GM18861 (cell line): ENCODE data around the gene ANTXR1.

Experiments
- ATAC-seq: cut with Tn5 transposase; IDR thresholded peaks from one replicate; pipeline ENCODE4 v1.9.1; 2021; ENCODE audit not compliant: unreplicated experiment

The ANTXR1 gene

GRCh38 chr2:69003731-69004130 is 9.2 kb upstream of the ANTXR1 start:
- ATAC-seq: no peak

GRCh38 chr2:69007169-69007568 is 5.8 kb upstream of the ANTXR1 start:
- no peak for ATAC-seq

- ATAC-seq: no peak
These were observed 5.4 kb upstream of the ANTXR1 start for GRCh38 chr2:69007603-69008002.

GRCh38 chr2:69010437-69011194 is 2.4 kb upstream of the ANTXR1 start:
- no peak for ATAC-seq

DNA sequence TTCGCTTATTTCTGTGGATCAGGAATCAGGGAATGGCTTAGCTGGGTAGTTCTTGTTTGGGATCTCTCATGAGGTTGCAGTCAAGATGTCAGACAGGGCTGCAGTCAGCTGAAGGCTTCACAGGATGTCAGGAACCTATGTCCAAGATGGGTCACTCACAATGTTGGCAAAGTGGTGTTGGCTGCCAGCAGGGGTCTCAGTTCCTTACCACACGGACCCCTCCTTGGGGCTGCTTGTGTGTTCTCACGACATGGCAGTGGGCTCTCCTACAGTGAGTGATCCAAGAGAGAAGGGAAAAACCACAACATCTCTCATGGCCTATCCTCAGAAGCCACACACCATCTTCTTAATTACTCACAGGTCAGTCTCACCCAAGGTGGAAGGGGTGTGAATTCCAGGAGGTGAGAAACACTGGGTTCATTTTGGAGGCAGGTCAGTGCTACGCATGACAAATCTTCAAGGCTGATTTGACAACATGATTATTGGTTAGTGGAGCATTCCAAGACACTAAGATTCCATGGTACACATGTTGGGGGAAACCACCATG is 1.3 kb upstream of the ANTXR1 start:
- no peak for ATAC-seq

- no peak for ATAC-seq
These were observed 453 bp upstream of the ANTXR1 start for GRCh38 chr2:69012310-69013141.

DNA sequence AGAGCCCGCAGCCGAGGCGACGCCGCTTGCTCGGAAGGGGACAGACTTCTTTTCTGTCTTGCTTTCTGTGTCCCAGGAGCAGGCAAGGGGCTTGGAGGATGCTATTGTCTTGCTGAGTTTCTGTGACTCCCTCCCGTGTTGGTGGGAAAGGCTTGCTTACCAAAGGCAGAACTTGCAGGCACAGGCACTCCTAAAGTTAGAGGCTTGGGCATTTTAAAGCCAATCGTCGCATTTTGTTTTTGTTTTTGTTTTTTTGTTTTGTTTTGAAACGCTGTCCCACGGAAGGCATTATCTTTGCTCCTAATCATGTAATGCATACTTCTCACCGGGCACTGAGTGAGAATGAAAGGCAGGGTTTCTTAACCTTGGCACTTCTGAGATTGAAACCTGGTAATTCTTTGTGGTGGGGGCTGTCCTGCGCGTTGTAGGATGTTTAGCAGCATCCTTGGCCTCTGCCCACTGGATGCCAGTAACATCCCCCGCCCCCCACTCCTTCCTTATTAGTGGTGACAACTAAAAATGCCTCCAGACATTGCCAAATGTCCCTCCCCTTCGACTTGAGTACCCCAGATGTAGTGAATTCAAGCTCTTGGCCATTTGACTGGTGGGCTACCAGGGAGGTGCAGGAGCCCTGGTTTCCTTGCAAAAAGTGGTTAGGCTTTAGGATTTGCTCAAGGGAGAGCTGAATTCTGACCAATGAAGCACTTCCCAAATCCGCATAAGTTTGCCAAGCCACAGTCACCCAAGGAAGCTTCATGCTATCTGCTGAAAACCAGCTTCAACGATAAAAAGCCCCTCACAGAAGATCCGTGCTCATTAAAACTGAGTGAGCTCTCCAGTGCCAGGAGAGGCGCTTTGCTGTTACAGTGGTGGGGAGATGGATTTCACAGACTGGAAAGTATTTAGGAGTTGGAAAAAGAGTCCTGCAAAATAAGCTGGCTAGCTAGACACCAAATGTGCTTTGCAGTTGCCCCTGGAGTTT is 1.2 kb downstream of the ANTXR1 start:
- no peak for ATAC-seq

DNA sequence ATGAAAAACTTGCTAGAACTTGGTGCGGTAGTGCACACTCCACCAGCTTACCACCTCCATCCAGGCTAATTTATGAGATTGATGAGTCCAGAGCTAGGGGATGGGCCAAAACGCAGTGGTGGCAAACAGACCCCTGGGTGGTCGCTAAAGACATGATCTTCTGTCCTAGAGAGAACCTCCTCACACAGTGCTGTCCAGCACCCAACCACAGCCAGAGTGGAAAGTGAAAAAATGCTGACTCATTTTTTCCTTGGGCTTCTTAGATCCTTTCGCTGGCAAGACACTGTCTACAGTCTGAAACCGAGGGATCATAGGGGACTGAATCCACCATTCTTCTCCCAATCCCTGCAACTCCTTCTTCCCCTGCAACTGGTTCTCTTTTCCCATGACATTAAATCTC is 4.1 kb downstream of the ANTXR1 start:
- ATAC-seq: no peak

- no peak for ATAC-seq
These were observed 4.9 kb downstream of the ANTXR1 start for GRCh38 chr2:69017835-69018234.

DNA sequence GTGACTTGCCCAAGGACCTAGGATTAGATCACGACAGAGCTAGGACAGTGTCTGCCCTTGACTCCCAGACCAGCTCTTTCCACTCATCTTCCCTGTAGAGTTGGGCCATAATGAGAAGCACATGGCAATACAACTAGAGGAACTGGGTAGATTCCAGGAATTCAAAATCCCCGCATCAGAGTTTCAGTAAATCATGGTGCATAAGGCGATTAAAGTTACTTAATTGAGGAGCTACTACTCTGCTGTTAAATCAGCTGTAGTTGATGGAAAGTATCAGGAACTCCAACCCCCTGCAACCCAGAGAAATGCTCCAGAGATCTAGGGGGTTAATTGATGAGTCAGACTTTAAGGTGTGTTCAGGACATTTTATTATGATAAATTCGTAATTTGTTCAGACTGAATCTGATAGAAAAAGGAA is 5.7 kb downstream of the ANTXR1 start:
- ATAC-seq: no peak

DNA sequence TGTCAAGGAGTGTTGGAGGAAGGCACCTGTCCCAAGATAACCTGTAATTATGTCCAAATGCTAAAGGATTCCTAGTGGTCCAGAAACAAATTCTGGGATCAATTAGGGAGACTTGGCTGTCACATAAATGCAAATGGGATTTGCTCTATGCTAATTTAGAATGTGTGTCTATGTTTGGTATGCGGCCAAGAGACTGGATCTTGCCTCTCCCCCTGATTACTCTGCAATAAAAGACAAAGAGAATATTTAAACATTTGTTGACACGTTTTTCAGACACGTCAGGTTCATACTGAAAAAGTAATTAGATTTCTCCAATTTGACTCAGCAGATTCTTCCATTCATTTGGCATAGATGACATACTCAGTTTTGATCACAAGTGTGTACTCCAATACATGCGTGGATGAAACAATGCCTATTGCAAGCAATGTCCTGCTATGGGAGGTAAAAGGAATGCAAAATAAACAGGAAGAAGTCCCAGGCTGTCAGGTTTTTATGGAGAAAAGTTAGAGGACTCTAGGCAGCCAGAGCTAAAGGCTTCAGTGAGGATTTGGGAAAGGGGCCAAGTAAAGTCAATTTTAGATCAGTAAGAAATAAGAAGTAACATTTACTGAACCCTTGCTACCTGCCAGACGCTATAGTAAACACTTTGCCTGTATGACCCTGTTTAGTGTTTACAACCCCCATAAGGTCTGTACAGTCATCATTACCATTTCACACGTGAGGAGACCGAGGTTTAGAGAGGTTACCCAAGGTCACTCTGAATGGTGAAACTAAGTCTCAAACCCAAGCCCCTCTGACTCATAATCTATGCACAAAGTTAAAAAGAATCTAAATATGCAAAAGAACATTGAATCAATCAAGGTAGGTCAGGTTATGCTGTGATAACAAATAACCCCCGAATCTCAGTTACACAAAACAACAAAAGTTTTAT is 7.8 kb downstream of the ANTXR1 start:
- no peak for ATAC-seq

DNA sequence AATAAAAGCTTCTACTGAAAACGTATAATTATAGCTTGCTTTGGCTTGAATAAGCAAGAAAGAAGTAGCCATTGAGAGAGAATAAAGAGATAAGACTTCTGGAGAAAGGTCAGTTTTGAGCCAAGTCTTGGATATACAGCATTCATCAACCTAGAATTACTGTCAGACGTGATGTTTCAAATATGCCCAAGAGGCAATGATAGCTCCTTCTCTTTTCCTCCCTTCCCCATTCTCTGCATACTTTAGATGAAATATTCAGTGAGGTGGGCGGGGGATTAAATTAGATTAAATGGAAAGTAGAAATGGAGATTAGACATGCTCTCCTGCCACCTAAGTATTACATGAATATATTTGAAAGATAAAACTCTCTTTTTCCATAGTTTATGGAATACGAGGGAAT is 8.7 kb downstream of the ANTXR1 start:
- no peak for ATAC-seq

DNA sequence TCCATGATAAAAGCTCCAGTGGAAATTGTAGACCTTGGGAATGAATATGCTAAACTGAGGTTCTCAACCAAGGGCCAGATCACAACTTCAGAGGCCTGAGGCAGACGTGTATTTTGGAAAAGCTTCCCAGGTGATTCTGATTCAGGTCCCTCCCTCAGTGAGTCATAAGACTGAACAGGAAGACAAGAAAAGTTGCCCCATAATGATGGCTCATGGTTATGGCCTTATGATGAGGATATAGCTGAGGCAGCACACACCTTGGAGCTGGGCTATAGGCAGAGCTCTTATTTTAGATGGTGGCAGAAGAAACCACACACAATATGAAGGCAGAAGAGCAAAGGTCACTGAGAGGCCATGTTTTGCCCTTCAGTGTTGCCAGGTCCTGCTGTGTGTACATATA is 9.6 kb downstream of the ANTXR1 start:
- ATAC-seq: no peak

DNA sequence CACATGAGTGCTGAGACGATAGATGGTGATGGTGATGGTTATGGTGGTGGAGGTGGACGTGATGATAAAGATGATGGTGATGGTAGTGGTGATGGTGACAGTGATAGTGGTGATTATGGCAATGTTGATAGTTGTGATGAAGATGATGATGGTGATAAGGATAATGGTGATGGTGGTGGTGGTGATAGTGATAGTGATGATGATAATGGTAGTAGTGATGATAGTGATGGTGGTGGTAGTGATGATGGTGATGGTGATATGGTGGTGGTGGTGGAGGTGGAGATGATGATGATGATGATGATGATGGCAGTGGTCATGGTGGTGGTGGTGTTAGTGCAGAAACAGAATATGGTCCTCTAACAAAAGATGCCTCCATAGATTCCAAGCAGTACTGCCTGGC is 10.3 kb downstream of the ANTXR1 start:
- no peak for ATAC-seq

- no peak for ATAC-seq
These were observed 13.0 kb downstream of the ANTXR1 start for GRCh38 chr2:69026026-69026425.

DNA sequence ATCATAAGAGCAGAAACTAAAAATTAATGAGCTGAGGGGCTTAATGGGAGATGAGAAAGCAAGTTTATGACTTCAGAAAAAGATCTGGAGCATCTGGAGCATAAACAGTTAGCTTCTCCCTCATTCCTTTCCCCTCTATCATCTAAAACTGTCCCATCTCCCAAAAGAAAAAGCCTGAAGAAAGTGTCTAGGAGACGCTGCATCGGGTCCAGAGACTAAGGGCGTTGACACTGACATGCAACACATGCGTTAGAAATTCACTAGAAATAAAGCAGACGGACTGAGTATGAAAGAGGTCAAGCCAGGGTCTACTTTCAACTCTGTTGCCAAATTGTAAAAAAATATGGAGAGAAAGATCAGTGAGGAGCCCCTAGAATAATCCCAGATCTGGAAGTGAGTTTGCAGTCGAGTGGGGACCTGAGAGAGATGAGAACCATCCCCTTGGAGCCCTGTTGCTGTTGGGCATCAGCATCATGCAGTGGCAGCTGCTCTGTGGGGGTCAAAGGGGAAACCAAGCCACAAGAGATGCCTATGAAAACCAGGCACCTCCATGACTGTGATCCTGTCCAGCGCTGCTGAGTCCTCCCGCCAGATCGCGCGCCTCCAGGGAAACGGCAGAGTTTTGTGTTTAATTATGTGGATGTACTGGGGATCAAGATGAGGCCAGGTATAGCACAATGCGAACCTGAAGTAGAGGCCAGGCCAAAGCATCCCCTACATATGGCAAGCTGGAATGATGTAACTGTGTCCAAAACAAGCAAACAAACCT is 13.9 kb downstream of the ANTXR1 start:
- no peak for ATAC-seq

DNA sequence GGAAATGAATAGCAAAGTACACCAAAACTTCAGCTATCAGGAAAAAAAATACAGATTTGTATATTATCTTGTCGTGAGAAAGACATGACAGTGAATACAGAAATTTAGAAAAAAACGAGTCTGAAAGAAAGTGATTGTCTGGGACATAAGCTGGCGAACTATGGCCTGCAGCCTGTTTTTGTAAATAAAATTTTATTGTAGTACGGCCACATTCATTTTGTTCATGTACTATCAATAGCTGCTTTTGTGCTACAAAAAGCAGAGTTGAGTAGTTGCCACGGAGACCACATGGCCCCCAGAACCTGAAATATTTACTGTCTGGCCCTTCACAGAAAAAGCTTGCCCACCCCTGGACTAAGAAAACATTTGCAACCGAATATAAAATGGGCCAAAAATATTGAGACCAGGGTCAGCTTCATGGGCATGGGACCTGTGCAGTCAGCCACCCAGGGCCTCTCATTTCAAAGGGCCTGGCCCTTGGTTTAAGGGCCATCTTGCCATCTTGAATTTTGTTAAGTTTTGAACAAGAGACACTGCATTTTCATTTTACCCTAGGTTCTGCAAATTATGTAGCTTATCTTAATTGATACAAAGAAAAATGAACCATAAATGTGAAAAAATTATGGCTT is 17.9 kb downstream of the ANTXR1 start:
- no peak for ATAC-seq

- ATAC-seq: no peak
These were observed 18.5 kb downstream of the ANTXR1 start for GRCh38 chr2:69031466-69031865.

- no peak for ATAC-seq
These were observed 19.4 kb downstream of the ANTXR1 start for GRCh38 chr2:69032336-69032735.
